ENCODE data around the gene LPAR2. TPM values are rescaled to one million over a fixed set of nuclear protein-coding genes. Genes with fewer than 3 reads are reported as not detected.

LPAR2 gene
- polyA plus RNA-seq, 6 donors from 2014 or later, result 6.1 to 13.0 (median 8.4) TPM

- ATAC-seq (ENCODE audit: low read depth in 2 of 2) (no peak), DNase-seq (no peak)
- Mint-ChIP-seq H3K27me3 (no peaks in the 10 kb centered on the region), H3K36me3 (peaks cover 18 to 36% of the 10 kb centered on the region in 2 donors), H3K4me1 (peaks cover 5 to 35% (median 20%) of the 10 kb centered on the region in 3 donors), H3K27ac (peak overlapping the region in 2 of 6 donors; percentile 53 to 91), H3K9me3 (no peaks in the 10 kb centered on the region), H3K4me3 (peak overlapping the region in 1 of 8 donors; percentile 57)
Observed at GRCh38 chr19:19633711-19634515, 5.9 kb upstream of the LPAR2 start.

- ATAC-seq (ENCODE audit: low read depth in 2 of 2), result no peak
- Mint-ChIP-seq H3K36me3 (peaks cover 18 to 29% of the 10 kb centered on the region in 2 donors), H3K4me3 (peak overlapping the region in 1 of 8 donors; percentile 57), H3K9me3 (no peaks in the 10 kb centered on the region), H3K4me1 (peaks cover 8 to 41% (median 21%) of the 10 kb centered on the region in 3 donors), H3K27ac (peak overlapping the region in 3 of 6 donors; percentile 29 to 88 (median 62)), H3K27me3 (no peaks in the 10 kb centered on the region)
- no peak for DNase-seq
Observed at GRCh38 chr19:19632661-19633060, 4.6 kb upstream of the LPAR2 start.

GRCh38 chr19:19631346-19631745 lies 3.3 kb upstream of the LPAR2 start:
- no peak for ATAC-seq (ENCODE audit: low read depth in 2 of 2)
- H3K36me3 Mint-ChIP-seq, result peaks cover 18 to 29% of the 10 kb centered on the region in 2 donors

GRCh38 chr19:19630426-19630825 lies 2.4 kb upstream of the LPAR2 start:
- Mint-ChIP-seq H3K36me3 (peaks cover 18 to 25% of the 10 kb centered on the region in 2 donors), H3K9me3 (no peaks in the 10 kb centered on the region), H3K27ac (no peak overlapping the region), H3K27me3 (no peaks in the 10 kb centered on the region), H3K4me3 (peak overlapping the region in 5 of 8 donors; percentile 14 to 84 (median 69)), H3K4me1 (peaks cover 20 to 52% (median 27%) of the 10 kb centered on the region in 3 donors)
- no peak for DNase-seq
- ATAC-seq (ENCODE audit: low read depth in 2 of 2), result no peak

More at GRCh38 chr19:19631346-19631745, 3.3 kb upstream of the LPAR2 start:
- Mint-ChIP-seq H3K27me3 (no peaks in the 10 kb centered on the region), H3K4me3 (peak overlapping the region in 3 of 8 donors; percentile 12 to 84 (median 30)), H3K4me1 (peaks cover 19 to 54% (median 31%) of the 10 kb centered on the region in 3 donors), H3K27ac (no peak overlapping the region), H3K9me3 (no peaks in the 10 kb centered on the region)
- no peak for DNase-seq

GRCh38 chr19:19630062-19630414 lies 2.0 kb upstream of the LPAR2 start:
- Mint-ChIP-seq H3K27ac (peak overlapping the region in 1 of 6 donors; percentile 24), H3K27me3 (no peaks in the 10 kb centered on the region), H3K4me3 (peak overlapping the region in 5 of 8 donors; percentile 14 to 84 (median 59)), H3K36me3 (peaks cover 18 to 23% of the 10 kb centered on the region in 2 donors), H3K4me1 (peaks cover 18 to 48% (median 26%) of the 10 kb centered on the region in 3 donors), H3K9me3 (no peaks in the 10 kb centered on the region)
- DNase-seq (no peak), ATAC-seq (ENCODE audit: low read depth in 2 of 2) (no peak)

- DNase-seq (peak; percentile 18), ATAC-seq (ENCODE audit: low read depth in 2 of 2) (peak; percentile 22 to 24)
- Mint-ChIP-seq H3K36me3 (peaks cover 9 to 11% of the 10 kb centered on the region in 2 donors), H3K27ac (peak overlapping the region; percentile 70 to 95 (median 90)), H3K4me3 (peak overlapping the region; percentile 73 to 94 (median 89)), H3K4me1 (peaks cover 16 to 34% (median 20%) of the 10 kb centered on the region in 3 donors), H3K9me3 (no peaks in the 10 kb centered on the region), H3K27me3 (no peaks in the 10 kb centered on the region)
Observed at GRCh38 chr19:19628501-19629134, 598 bp upstream of the LPAR2 start.

GRCh38 chr19:19626516-19627472 lies 1.2 kb downstream of the LPAR2 start:
- H3K4me3 Mint-ChIP-seq, result peak overlapping the region; percentile 83 to 98 (median 93)
- ATAC-seq (ENCODE audit: low read depth in 2 of 2) (no peak), DNase-seq (no peak)
- H3K27me3 Mint-ChIP-seq, result no peaks in the 10 kb centered on the region
- H3K27ac Mint-ChIP-seq, result peak overlapping the region in 5 of 6 donors; percentile 45 to 93 (median 89)
- peaks cover 15 to 23% (median 16%) of the 10 kb centered on the region in 3 donors for H3K4me1 Mint-ChIP-seq
- no peaks in the 10 kb centered on the region for H3K9me3 Mint-ChIP-seq
- no peaks in the 10 kb centered on the region for H3K36me3 Mint-ChIP-seq

- Mint-ChIP-seq H3K27ac (no peak overlapping the region), H3K4me1 (peaks cover 15 to 26% (median 19%) of the 10 kb centered on the region in 3 donors)
- no peak for ATAC-seq (ENCODE audit: low read depth in 2 of 2)
Observed at GRCh38 chr19:19624032-19624570, 3.9 kb downstream of the LPAR2 start.

GRCh38 chr19:19623383-19623782 lies 4.6 kb downstream of the LPAR2 start:
- peaks cover 18 to 25% (median 21%) of the 10 kb centered on the region in 3 donors for H3K4me1 Mint-ChIP-seq
- H3K4me3 Mint-ChIP-seq, result peak overlapping the region in 1 of 8 donors; percentile 27
- H3K9me3 Mint-ChIP-seq, result no peaks in the 10 kb centered on the region
- H3K27ac Mint-ChIP-seq, result peak overlapping the region in 1 of 6 donors; percentile 97
- H3K27me3 Mint-ChIP-seq, result no peaks in the 10 kb centered on the region
- ATAC-seq (ENCODE audit: low read depth in 2 of 2), result no peak
- H3K36me3 Mint-ChIP-seq, result no peaks in the 10 kb centered on the region
- no peak for DNase-seq

More at GRCh38 chr19:19624032-19624570, 3.9 kb downstream of the LPAR2 start:
- H3K4me3 Mint-ChIP-seq, result peak overlapping the region in 2 of 8 donors; percentile 20 to 27
- no peak for DNase-seq
- H3K27me3 Mint-ChIP-seq, result no peaks in the 10 kb centered on the region
- H3K36me3 Mint-ChIP-seq, result no peaks in the 10 kb centered on the region
- H3K9me3 Mint-ChIP-seq, result no peaks in the 10 kb centered on the region

GRCh38 chr19:19619849-19620210 lies 8.2 kb downstream of the LPAR2 start:
- Mint-ChIP-seq H3K27me3 (no peaks in the 10 kb centered on the region), H3K4me1 (peaks cover 7 to 16% (median 10%) of the 10 kb centered on the region in 3 donors), H3K9me3 (no peaks in the 10 kb centered on the region), H3K4me3 (no peak overlapping the region), H3K27ac (peak overlapping the region in 5 of 6 donors; percentile 44 to 97 (median 94)), H3K36me3 (no peaks in the 10 kb centered on the region)
- DNase-seq (no peak), ATAC-seq (ENCODE audit: low read depth in 2 of 2) (no peak)

- Mint-ChIP-seq H3K27ac (peak overlapping the region; percentile 94 to 97 (median 97)), H3K9me3 (no peaks in the 10 kb centered on the region), H3K36me3 (no peaks in the 10 kb centered on the region), H3K4me3 (peak overlapping the region in 7 of 8 donors; percentile 56 to 86 (median 77)), H3K4me1 (peaks cover 7 to 16% (median 10%) of the 10 kb centered on the region in 3 donors), H3K27me3 (no peaks in the 10 kb centered on the region)
- no peak for ATAC-seq (ENCODE audit: low read depth in 2 of 2)
- DNase-seq, result no peak
Observed at GRCh38 chr19:19619181-19619848, 8.7 kb downstream of the LPAR2 start.
